ENCODE data around the gene MYOCD.

The MYOCD gene

GRCh38 chr17:12665263-12666210, at the start of gene MYOCD:
Gene MYOCD, plus strand, starts transcription at chr17:12665890. Its CDS starts 299 bp downstream, at chr17:12666189.
- TF ChIP-seq, protein P1, sequence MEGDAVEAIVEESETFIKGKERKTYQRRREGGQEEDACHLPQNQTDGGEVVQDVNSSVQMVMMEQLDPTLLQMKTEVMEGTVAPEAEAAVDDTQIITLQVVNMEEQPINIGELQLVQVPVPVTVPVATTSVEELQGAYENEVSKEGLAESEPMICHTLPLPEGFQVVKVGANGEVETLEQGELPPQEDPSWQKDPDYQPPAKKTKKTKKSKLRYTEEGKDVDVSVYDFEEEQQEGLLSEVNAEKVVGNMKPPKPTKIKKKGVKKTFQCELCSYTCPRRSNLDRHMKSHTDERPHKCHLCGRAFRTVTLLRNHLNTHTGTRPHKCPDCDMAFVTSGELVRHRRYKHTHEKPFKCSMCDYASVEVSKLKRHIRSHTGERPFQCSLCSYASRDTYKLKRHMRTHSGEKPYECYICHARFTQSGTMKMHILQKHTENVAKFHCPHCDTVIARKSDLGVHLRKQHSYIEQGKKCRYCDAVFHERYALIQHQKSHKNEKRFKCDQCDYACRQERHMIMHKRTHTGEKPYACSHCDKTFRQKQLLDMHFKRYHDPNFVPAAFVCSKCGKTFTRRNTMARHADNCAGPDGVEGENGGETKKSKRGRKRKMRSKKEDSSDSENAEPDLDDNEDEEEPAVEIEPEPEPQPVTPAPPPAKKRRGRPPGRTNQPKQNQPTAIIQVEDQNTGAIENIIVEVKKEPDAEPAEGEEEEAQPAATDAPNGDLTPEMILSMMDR (IDR thresholded peaks at IDR 0.05; ENCODE audit: low read depth, low read length, missing control alignments) = no peak
- peak within 1 kb of the TSS; percentile 48 for H3K4me3 ChIP-seq (replicated peaks; ENCODE audit: low read depth, low read length)
- no peak for DNase-seq (ENCODE audit: extremely low read depth, low read depth)

GRCh38 chr17:12616161-12616560, 49.5 kb upstream of the MYOCD start:
- DNase-seq (ENCODE audit: extremely low read depth, low read depth) = no peak
- no peak overlapping the region for H3K4me3 ChIP-seq (replicated peaks; ENCODE audit: low read depth, low read length)
- TF ChIP-seq, protein P1 (IDR thresholded peaks at IDR 0.05; ENCODE audit: low read depth, low read length, missing control alignments) = no peak

GRCh38 chr17:12618557-12618956, 47.1 kb upstream of the MYOCD start:
- H3K4me3 ChIP-seq (replicated peaks; ENCODE audit: low read depth, low read length) = no peak overlapping the region
- TF ChIP-seq, protein P1 (IDR thresholded peaks at IDR 0.05; ENCODE audit: low read depth, low read length, missing control alignments) = no peak
- no peak for DNase-seq (ENCODE audit: extremely low read depth, low read depth)

DNA sequence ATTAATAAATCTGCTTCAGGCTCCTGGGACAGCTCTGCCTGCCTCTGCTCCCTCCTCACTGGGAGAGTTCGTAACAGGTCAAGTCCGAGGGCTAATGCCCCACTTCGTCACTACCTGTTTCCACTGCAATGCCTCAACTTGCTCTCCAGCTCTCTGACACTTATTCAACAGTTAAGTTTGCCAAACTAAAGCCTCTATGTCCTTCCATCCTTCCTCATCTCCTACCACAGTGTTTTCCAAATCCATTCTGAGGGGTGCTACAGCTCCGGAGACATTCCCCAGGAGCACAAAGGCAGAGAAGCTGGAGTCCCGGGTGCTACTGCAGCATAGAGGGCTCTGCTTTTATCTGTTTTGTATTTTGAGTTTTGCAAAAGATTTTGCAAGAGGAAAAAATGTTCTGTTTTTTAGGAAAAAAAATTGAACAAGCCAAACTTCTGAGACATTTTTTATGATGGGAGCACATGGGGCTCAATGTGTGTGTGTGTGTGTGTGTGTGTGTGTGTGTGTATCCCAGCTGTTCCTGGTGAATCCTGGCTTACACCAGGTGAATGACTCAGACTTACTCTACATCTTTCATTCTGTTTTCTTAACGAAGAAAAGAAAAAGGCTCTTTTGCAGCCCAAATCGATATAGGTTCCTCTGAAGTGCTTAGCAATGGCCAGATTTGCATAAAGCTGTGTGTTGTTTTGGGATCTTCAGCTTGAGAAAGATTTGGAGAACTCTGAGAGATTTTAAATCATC, 46.1 kb upstream of the MYOCD start:
- TF ChIP-seq, protein P1 (IDR thresholded peaks at IDR 0.05; ENCODE audit: low read depth, low read length, missing control alignments) = no peak
- no peak overlapping the region for H3K4me3 ChIP-seq (replicated peaks; ENCODE audit: low read depth, low read length)
- DNase-seq (ENCODE audit: extremely low read depth, low read depth) = no peak

DNA sequence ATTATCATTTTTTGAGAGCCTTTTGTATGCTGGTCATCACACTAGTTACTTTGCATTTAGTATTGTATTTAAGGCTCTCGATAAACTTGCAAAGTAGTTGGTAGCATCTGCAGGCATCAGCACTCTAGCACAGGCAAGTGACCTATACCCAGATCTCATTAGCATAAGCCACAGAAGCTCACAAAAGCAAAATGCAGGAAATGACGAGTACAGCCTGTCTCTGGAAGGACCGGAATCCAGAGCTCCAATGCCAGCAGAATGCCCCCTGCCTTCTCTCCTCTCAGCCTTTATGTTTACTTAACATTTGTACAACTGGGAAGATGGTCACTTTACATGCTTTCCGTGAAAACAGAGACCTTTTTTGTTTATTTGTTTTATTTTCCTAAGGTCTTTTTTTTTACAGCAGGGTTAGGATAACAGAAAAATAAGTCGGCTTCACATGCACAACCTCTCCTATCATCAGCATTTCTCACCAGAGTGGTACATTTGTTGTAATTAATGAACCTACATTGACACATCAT, 45.4 kb upstream of the MYOCD start:
- TF ChIP-seq, protein P1 (IDR thresholded peaks at IDR 0.05; ENCODE audit: low read depth, low read length, missing control alignments) = no peak
- H3K4me3 ChIP-seq (replicated peaks; ENCODE audit: low read depth, low read length) = no peak overlapping the region
- peak; percentile 52 for DNase-seq (ENCODE audit: extremely low read depth, low read depth)

DNA sequence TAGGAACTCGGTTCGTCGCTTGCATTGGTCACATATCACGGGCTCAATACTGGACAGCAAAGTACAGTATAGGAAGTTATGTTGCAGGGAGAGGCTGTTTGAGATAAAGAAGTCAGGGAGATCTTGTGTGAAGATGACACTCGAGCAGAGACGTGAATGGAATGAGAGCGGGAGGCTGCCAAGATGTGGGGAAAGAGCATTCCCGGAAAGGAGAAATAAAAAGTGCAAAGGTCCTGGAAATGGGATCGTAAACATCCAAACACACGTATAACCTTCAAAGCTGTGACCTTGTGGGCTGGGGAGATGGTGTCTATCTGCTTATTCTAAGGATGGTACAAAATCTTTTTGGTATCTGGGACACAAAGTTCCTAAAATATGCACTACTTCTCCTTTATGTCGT, 43.0 kb upstream of the MYOCD start:
- no peak for DNase-seq (ENCODE audit: extremely low read depth, low read depth)
- TF ChIP-seq, protein P1 (IDR thresholded peaks at IDR 0.05; ENCODE audit: low read depth, low read length, missing control alignments) = no peak
- no peak overlapping the region for H3K4me3 ChIP-seq (replicated peaks; ENCODE audit: low read depth, low read length)
